GM18873 (cell line): ENCODE results near the gene ANKS1A.
"Not testable (repeated sequence)": the region's sequence is repeated elsewhere in the genome, so short reads cannot be mapped to it uniquely, and the experiment has no call there.

Experiments
- ATAC-seq: cut with Tn5 transposase; IDR thresholded peaks from one replicate; pipeline ENCODE4 v1.9.1; 2021; ENCODE audit warnings: mild to moderate bottlenecking, moderate library complexity, moderate number of reproducible peaks; ENCODE audit not compliant: unreplicated experiment, low FRiP score

The ANKS1A gene, protein sequence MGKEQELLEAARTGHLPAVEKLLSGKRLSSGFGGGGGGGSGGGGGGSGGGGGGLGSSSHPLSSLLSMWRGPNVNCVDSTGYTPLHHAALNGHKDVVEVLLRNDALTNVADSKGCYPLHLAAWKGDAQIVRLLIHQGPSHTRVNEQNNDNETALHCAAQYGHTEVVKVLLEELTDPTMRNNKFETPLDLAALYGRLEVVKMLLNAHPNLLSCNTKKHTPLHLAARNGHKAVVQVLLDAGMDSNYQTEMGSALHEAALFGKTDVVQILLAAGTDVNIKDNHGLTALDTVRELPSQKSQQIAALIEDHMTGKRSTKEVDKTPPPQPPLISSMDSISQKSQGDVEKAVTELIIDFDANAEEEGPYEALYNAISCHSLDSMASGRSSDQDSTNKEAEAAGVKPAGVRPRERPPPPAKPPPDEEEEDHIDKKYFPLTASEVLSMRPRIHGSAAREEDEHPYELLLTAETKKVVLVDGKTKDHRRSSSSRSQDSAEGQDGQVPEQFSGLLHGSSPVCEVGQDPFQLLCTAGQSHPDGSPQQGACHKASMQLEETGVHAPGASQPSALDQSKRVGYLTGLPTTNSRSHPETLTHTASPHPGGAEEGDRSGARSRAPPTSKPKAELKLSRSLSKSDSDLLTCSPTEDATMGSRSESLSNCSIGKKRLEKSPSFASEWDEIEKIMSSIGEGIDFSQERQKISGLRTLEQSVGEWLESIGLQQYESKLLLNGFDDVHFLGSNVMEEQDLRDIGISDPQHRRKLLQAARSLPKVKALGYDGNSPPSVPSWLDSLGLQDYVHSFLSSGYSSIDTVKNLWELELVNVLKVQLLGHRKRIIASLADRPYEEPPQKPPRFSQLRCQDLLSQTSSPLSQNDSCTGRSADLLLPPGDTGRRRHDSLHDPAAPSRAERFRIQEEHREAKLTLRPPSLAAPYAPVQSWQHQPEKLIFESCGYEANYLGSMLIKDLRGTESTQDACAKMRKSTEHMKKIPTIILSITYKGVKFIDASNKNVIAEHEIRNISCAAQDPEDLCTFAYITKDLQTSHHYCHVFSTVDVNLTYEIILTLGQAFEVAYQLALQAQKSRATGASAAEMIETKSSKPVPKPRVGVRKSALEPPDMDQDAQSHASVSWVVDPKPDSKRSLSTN

DNA sequence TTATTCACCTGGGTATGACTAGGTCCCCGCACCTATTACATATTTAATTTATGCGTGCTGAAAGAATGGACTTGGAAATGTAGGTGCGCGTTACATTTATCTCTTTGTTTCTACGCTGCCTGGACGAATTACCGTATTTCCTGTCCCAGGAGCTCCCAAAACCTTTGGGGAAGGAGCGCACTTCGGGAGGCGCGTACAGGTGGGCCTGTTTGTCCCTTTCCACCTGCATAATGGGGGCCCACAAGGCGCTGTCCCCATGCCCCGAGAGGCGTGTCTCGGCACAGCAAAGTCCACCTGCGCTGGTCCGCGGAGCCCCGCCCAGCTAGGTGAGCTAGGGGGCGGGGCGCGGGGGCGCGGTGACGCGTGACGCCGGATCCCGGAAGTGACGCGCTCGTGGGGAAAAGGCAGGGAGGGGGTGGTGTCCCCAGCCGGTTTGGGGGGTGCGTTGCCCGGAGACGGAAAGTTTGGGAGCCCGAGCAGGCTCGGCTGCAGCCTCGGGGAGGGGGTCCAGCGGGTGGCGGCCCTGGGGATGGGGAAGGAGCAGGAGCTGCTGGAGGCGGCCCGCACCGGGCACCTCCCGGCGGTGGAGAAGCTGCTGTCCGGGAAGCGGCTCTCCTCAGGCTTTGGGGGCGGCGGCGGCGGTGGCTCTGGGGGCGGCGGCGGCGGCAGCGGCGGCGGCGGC, at the start of gene ANKS1A:
ANKS1A (plus strand) TSS at position 382 of the 682 bp plus-strand sequence; CDS start at position 530, 148 bp downstream.
- ATAC-seq: no peak

DNA sequence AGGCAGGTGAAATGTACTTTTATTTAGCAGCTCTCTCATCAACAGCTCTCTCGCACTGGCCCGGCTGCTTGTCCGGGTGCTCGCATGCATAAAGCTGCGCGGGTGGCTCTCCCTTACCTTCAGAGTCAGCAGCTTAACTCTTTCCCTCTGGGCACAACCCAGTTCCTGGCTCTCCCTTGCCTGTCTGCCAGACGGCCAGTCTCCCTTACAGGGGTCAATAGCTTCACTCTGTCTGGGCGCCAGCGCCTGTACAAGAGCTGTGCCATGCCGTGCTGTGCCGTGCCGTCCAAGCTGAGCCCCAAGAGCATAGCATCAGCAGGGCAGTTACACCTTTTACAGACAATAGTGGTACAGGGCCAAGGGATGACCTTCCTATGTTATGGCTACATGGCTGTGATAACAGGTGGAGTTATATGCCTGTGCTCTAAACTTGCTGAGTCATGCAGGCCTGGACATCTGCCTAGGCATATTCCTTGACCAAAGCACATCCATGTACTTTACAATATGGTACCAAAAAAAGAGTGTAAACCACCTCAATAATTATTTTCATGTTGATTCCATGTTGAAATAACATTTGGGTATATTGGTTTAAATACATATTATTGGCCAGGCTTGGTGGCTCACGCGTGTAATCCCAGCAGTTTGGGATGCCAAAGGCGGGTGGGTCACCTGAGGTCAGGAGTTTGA, 49.2 kb upstream of the ANKS1A start:
- ATAC-seq: no peak

DNA sequence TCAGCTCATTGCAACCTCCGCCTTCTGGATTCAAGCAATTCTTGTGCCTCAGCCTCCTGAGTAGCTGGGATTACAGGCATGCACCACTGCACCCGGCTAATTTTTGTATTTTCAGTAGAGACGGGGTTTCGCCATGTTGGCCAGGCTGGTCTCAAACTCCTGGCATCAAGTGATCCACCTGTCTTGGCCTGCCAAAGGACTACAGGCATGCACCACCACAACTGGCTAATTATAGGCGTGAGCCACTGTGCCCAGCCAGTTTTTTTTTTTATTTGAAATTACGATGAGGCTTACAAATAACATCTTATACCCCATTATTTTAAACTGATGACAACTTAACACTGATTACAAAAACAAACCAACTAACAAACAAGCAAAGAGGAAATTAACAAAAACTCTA, 40.0 kb upstream of the ANKS1A start:
- ATAC-seq: not testable (repeated sequence)

DNA sequence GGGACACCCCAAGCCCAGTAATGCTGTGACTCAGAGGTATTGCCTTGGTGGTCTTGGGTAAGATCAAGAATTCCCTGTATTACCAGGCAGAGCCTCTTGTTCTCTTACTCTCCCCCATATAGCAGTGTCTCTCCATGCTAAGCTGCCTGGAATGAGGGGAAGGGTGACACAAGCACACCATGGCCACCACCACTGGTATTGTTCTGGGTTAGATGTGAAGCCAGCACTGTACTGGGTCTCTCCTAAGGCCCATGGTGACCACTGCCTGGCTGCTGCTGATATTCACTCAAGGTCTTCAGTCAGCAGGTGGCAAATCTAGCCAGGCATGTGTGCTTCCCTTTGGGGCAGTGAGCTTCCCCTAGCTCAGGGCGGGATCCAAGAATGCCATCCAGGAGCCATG, 37.7 kb upstream of the ANKS1A start:
- ATAC-seq: no peak

DNA sequence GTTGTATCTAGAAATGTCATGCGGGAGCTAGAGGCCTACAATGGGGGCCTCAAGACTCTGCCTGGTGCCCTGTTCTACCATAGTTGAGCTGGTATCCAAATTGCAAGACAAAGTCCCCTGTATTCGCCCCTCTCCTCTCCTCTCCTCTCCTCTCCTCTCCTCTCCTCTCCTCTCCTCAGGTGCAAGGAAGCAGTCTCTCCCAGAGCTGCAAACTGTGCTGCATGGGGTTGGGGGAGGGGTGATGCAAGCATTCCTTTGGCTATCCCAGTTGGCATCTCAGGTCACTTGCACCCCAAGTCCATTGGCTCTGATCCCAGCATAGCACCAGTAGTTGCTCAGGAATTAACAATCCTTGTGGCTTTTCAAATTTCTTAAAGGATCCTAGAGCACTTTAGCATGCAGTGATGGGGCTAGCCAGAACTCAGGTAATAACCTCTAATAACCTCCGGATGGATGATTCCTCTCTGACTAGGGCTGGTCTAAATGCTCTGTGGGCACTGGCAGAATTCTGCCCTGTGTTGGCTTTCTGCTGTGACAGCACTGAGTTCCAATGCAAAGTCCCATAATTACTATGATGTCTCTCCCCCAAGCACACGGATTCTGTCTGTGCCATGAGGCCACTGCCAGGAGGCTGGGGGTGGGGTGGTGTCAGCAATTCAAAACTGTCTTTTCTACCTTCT, 36.5 kb upstream of the ANKS1A start:
- ATAC-seq: no peak

DNA sequence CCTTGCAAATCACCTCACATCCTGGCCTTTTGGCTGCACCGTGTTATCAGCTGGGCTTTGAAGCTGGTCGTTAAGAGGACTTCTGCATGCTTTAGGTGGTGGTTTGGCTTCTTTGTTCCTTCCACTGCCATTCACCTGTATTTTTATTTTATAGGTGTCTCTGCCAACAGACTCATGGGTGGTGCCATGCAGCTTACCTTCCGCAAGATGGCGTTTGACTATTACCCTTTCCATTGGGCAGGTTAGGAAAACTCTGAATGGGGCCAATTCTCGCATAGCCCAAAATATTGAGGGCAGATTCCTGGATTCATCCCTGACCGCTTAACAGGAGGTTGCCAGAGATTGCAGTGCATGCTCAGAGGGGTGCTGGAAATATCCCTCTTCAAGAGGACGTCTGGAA, 33.6 kb upstream of the ANKS1A start:
- no peak for ATAC-seq

DNA sequence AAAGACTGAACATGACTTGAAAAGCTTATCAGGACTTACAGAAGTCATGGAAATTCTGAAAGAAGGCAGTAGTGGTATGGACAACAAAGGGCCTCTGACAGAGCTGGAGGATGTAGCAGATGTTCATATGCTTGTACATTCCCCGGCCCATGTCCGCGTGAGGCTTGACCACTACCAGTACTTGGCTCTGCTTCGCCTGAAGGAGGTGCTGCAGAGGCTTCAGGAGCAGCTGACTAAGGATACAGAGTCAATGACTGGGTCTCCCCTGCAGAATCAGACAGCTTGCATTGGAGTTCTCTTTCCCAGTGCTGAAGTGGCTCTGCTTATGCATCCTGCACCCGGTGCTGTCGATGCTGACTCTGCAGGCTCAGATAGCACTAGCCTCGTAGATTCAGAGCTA, 30.4 kb upstream of the ANKS1A start:
- ATAC-seq: no peak

DNA sequence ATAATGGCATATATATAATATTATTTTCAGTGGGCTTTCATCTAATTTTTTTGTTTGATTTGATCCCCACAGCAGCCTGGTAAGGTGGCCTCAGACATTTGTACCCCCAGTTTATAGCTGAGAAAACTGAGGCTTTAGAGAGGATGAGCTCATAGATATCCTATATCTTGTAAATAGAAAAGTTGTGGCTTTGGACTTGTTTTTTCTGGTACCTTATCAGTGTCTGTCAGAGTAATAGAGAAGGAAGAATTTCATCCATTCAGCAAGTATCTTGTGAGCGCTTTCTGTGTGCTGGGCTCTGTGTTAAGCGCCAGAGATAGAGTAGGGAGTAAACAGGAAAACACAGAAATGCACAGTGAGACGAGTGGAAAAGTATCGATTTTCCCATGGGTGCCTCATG, 29.1 kb upstream of the ANKS1A start:
- no peak for ATAC-seq

DNA sequence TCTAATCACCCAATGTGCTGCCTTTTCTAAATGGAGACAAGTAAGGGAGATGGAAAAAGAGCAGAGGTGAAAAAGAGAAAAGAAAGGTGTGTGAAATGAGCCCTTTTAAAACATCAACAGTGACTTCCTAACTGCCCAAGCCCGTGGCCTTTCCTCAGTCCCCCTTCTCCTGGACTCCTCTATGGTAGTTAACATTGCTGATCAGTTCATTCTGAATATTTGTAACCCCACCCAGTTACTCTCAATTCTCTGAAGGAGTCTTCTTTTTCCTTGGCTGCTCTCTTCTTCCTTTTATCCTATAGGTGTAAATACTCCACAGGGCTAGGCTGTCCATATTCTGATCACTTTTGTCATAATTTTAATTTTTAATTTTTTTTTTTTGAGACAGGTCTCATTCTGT, 28.3 kb upstream of the ANKS1A start:
- no peak for ATAC-seq

DNA sequence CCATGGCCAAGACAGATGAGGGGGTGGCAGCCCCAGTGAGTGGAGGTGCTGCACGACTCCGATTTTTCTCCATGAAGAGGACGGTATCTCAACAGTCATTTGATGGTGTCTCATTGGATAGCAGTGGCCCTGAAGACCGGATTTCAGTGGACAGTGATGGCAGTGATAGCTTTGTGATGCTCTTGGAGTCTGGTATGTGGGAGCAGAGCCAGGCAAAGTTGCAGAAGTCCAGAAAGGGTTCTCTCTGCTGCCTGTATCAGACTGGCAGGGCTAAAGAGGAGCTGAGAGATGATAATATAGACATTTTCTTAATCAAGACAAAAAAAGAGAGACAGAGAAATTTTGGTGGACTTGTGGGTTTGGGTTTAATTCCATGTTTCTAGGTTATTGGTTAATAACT, 25.0 kb upstream of the ANKS1A start:
- no peak for ATAC-seq

DNA sequence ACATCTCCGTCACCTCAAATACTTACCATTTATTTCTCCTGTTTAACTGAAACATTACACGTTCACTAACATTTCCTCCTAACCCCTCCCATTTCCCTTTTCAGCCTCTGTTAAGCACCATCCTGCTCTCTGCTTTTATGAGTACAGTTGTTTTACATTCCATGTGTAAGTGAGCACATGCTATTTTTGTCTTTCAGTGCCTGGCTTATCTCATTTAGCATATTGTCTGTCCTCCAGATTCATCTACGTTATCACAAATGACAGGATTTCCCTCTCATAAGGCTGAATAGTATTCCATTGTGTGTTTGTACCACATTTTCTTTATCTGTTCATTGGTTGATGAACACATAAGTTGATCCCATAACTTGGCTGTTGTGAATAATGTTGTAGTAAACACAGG, 23.9 kb upstream of the ANKS1A start:
- no peak for ATAC-seq

DNA sequence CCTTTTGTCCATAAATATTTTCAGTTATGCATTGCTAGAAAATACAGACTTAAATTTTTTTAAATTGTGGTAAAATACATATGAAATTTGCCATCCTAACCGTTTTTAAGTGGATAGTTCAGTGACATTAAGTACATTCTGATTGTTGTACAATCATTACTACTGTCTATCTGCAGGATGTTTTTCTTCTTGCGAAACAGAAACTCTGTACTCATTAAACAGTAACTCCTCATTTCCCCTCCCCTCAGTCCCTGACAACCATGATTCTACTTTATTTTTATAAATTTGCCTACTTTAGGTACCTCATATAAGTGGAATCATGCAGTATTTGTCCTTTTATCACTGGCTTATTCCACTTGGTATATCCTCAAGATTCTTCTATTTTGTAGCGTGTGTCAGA, 22.5 kb upstream of the ANKS1A start:
- ATAC-seq: no peak

DNA sequence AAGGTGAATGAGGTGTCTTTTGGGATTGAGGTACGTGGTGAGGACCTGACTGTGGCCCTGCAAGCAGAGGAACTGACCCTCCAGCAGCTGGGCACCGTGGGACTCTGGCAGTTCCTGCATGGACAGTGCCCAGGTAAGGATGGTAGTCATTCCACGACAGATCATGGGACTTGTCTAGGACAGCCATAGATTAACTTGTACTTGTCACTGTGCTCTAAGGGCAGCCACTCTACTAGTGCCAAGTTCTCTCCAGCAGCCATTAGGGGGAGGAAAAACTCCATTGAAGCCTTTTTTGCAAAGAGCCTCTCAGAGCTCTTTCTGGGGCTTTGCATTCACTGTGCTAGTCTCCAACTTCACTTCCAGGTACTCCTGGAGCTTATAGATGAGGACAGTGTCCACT, 21.6 kb upstream of the ANKS1A start:
- ATAC-seq: no peak

DNA sequence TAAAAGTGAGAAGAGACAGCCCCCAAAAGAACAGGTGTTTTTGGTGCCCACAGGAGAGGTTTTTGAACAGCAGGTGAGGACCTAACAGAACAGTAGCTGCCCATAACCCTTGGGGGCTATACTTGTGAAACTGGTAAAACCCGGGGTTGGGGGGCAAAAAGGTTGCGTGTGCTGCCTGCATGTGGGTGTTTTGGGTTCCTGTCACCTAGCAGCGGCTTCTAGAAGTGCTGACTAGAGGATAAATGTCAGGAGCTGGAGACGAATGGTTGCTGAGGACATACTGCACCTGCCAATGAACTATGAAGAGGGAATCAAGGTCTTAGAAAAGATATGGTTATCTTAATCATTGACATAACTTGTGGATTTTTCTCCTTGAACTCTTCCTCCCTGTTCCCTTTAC, 17.2 kb upstream of the ANKS1A start:
- no peak for ATAC-seq

DNA sequence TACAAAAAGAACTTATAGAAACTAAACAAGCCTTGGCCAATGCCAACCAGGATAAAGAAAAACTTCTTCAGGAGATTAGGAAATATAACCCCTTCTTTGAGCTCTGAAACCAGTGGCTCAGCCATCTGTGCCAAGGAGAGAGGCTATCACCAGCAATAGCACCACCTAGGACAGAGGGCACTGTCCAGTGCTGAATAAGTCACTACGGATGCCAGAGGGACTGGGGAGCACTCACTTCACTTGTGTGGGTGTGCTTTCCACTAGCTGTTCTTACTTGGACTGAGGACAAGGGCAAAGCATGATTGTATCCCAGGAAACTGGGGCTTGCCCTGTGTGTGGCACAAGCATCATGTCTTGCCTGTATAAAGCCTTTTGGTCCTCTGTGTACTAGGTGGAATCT, 16.7 kb upstream of the ANKS1A start:
- ATAC-seq: no peak

DNA sequence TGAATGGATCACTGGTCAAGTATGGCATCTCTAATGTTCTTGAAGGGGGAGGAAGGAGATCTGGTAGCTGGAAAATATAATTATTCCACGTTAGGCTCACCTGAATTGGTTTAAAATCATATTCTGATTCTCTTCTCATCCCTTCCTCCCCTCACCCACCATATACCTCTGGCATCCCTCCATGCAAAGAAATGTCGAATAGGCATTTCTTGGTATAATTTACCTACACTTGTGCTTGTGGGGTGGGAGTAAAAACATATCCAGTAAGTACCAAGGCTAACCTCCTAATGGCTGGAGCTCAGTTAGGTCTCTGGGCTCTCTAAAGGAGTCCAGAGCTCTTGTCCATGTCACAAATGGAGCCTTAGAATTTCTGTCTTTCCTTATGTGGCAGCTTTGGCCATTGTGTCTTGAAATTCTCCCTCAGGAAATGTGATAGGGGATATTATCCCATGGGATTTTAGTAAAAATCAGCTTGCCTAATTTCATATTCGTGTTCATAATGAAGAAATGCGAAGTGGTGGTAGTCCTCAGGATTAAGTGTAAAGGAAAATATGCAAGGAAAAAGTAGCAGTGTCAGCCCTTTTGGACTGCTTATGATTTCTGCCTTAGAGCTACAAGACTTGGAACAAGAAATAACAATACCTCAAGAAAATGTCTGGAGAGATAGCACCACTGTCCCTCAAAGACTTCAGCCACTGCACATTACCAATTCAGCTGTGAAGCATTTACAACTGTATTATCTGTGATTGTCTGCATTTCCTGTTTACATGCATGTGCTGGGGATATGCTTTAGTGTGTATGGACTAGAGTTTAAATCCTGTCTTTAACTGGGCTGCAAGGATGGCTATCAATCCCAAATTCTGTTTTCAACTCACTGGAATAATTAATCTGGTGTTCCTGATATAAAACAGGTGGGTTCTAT, 13.5 kb upstream of the ANKS1A start:
- no peak for ATAC-seq

DNA sequence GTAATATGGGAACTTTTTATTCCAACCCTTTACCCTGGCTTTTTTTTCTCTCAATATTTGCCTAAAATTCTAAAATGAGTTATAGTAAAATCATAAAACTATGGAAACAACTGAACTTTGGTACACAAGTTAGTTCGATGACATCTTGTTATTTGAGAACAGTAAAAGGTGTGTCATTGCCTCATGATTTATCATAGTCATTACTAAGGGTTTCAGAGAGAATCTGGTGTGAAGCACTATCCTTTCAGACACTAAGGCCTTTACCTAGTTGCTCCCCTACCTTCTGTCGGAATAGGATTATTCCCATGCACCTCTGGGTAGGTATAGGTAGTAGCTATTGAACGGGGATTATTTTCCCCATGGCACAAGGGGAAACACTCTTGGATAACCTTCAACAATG, 12.6 kb upstream of the ANKS1A start:
- no peak for ATAC-seq

DNA sequence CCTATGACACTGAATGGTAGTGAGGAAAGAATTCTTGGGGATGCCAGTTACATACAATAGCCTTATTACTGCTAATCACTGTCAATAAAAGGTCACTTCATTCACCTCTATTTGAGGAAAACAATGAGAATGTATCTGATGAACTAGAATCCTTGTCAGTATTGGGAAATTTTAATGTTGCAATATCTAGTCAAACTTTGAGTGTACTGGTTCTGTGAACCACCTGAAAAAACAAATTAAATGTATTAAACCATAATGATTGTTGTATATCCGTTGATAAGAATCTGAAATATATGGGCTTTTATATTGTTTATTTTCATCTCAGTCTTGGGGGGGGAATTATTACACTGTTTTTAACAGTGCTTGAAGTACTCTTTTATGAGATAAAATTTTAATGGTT, 11.8 kb upstream of the ANKS1A start:
- ATAC-seq: no peak
